MG63 (cell line): ENCODE results near the gene PCDHA4. TPM values are rescaled to one million over a fixed set of nuclear protein-coding genes. Genes with fewer than 3 reads are reported as not detected.
"Not testable (repeated sequence)": the region's sequence is repeated elsewhere in the genome, so short reads cannot be mapped to it uniquely, and the experiment has no call there.

ENCODE experiments used
- DNase-seq: peaks from one replicate; pipeline ENCODE4 v3.0.0-alpha.2; 2020
- H3K27me3 ChIP-seq: fragments of 250-450 bp; sonication (Bioruptor Pico); 2 replicates; pipeline ENCODE4 v1.5.1; 2020; ENCODE audit warnings: mild to moderate bottlenecking, moderate library complexity
- H3K36me3 ChIP-seq: fragments of 250-450 bp; sonication (Bioruptor Pico); 2 replicates; pipeline ENCODE4 v1.5.1; 2020; ENCODE audit warnings: mild to moderate bottlenecking, moderate library complexity
- H3K4me3 ChIP-seq: fragments of 250-450 bp; sonication (Bioruptor Pico); 2 replicates; pipeline ENCODE4 v1.5.1; 2020; ENCODE audit warnings: mild to moderate bottlenecking, moderate library complexity
- H3K9me3 ChIP-seq: fragments of 250-450 bp; sonication (Bioruptor Pico); 2 replicates; pipeline ENCODE4 v1.5.1; 2020; ENCODE audit warnings: mild to moderate bottlenecking, moderate library complexity
- total RNA-seq: library from RNA; depleted of rRNA; stranded (reverse); fragments of >200 nt; shearing (Covaris generic); gene quantifications from 2 replicates; pipeline ENCODE4 v1.2.3, GENCODE V29; 2014; ENCODE audit warnings: low replicate concordance; rRNA removed

The PCDHA4 gene
- total RNA-seq, 1 experiment from 2014 or later, result not detected

DNA sequence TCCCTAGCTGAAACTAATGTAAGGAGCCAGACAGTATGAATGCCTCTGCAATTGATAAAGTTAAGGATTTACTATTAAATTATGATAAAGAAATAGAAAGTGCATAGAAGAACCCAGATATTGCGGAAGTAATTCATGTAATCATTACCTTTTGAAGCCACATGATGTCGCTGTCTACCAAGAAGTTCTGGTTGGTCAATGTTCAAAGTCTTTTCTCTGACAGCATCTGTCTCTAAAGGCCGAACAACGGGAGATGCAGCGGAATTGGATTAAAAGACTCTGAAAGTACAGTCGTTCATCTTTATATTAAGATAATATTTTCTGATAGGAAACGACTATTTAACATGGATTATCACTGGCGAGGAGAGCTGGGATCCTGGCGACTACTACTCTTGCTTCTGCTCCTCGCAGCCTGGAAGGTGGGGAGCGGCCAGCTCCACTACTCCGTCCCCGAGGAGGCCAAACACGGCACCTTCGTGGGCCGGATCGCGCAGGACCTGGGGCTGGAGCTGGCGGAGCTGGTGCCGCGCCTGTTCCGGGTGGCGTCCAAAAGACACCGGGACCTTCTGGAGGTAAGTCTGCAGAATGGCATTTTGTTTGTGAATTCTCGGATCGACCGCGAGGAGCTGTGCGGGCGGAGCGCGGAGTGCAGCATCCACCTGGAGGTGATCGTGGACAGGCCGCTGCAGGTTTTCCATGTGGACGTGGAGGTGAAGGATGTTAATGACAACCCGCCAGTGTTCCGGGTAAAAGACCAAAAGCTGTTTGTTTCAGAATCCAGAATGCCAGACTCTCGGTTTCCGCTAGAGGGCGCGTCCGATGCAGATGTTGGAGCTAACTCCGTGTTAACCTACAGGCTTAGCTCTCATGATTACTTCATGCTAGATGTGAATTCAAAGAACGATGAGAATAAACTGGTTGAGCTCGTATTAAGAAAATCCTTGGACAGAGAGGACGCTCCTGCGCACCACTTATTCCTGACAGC, 34.4 kb downstream of the PCDHA4 start, which contains the start of gene PCDHA8:
Gene PCDHA8 (plus strand): TSS at position 210 of the 985 bp plus-strand sequence. CDS start 135 bp downstream, at position 345.
- no peaks in the 10 kb centered on the region for H3K36me3 ChIP-seq
- DNase-seq, result no peak
- H3K4me3 ChIP-seq, result no peak within 1 kb of the TSS
- peaks cover 3% of the 10 kb centered on the region; the same call in 1 of the 2 replicates for H3K27me3 ChIP-seq
- peaks cover 5% of the 10 kb centered on the region for H3K9me3 ChIP-seq

DNA sequence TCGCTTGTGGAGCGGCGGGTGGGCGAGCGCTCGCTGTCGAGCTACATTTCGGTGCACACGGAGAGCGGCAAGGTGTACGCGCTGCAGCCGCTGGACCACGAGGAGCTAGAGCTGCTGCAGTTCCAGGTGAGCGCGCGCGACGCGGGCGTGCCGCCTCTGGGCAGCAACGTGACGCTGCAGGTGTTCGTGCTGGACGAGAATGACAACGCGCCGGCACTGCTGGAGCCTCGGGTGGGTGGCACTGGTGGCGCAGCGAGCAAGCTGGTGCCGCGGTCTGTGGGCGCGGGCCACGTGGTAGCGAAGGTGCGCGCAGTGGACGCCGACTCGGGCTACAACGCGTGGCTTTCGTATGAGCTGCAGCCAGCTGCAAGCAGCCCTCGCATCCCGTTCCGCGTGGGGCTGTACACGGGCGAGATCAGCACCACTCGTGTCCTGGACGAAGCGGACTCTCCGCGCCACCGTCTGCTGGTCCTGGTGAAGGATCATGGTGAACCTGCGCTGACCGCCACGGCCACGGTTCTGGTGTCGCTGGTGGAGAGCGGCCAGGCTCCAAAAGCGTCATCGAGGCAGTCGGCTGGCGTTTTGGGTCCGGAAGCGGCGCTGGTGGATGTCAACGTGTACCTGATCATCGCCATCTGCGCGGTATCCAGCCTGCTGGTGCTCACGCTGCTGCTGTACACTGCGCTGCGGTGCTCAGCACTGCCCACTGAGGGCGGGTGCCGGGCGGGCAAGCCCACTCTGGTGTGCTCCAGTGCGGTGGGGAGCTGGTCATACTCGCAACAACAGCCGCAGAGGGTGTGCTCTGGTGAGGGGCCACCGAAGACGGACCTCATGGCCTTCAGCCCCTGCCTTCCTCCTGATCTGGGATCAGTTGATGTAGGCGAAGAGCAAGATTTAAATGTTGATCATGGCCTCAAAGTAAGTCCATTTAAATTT, 36.2 kb downstream of the PCDHA4 start:
- no peak for DNase-seq
- H3K9me3 ChIP-seq, result peaks cover 10% of the 10 kb centered on the region
- peaks cover 6% of the 10 kb centered on the region for H3K27me3 ChIP-seq
- no peak overlapping the region for H3K4me3 ChIP-seq
- no peaks in the 10 kb centered on the region for H3K36me3 ChIP-seq

DNA sequence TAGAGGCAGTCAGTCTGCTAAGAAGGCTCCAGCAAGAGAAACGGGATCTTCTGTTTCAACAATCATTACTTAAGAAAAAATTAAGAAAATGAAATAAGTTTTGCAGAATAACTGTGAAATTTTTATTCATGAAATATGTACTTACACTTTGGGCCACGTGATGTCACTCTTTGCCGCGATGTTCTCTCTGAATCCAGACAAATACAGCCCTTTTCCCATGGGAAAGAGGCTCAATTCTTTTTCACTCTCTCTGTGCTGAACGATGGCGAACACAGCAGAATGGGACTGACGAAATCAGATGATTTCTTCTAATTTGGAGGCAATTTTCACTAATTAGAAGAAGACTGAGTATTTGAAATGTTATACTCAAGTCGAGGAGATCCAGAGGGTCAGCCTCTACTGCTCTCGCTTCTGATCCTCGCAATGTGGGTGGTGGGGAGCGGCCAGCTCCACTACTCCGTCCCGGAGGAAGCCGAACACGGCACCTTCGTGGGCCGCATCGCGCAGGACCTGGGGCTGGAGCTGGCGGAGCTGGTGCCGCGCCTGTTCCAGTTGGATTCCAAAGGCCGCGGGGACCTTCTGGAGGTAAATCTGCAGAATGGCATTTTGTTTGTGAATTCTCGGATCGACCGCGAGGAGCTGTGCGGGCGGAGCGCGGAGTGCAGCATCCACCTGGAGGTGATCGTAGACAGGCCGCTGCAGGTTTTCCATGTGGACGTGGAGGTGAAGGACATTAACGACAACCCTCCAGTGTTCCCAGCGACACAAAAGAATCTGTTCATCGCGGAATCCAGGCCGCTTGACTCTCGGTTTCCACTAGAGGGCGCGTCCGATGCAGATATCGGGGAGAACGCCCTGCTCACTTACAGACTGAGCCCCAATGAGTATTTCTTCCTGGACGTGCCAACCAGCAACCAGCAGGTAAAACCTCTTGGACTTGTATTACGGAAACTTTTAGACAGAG, 41.6 kb downstream of the PCDHA4 start, which contains the start of gene PCDHA9:
Gene PCDHA9 (plus strand): TSS at position 244 of the 964 bp plus-strand sequence. CDS start 114 bp downstream, at position 358.
- not testable (repeated sequence) for H3K4me3 ChIP-seq, H3K27me3 ChIP-seq, H3K36me3 ChIP-seq, H3K9me3 ChIP-seq, DNase-seq

DNA sequence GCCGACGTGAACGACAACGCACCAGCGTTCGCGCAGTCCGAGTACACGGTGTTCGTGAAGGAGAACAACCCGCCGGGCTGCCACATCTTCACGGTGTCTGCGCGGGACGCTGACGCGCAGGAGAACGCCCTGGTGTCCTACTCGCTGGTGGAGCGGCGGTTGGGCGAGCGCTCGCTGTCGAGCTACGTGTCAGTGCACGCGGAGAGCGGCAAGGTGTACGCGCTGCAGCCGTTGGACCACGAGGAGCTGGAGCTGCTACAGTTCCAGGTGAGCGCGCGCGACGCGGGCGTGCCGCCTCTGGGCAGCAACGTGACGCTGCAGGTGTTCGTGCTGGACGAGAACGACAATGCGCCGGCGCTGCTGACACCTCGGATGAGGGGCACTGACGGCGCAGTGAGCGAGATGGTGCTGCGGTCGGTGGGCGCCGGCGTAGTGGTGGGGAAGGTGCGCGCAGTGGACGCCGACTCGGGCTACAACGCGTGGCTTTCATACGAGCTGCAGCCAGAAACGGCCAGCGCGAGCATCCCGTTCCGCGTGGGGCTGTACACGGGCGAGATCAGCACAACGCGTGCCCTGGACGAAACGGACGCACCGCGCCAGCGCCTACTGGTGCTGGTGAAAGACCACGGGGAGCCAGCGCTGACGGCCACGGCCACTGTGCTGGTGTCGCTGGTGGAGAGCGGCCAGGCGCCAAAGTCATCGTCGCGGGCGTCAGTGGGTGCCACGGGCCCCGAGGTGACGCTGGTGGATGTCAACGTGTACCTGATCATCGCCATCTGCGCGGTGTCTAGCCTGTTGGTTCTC, 43.2 kb downstream of the PCDHA4 start:
- H3K9me3 ChIP-seq, H3K27me3 ChIP-seq, H3K36me3 ChIP-seq, DNase-seq, H3K4me3 ChIP-seq: not testable (repeated sequence)

DNA sequence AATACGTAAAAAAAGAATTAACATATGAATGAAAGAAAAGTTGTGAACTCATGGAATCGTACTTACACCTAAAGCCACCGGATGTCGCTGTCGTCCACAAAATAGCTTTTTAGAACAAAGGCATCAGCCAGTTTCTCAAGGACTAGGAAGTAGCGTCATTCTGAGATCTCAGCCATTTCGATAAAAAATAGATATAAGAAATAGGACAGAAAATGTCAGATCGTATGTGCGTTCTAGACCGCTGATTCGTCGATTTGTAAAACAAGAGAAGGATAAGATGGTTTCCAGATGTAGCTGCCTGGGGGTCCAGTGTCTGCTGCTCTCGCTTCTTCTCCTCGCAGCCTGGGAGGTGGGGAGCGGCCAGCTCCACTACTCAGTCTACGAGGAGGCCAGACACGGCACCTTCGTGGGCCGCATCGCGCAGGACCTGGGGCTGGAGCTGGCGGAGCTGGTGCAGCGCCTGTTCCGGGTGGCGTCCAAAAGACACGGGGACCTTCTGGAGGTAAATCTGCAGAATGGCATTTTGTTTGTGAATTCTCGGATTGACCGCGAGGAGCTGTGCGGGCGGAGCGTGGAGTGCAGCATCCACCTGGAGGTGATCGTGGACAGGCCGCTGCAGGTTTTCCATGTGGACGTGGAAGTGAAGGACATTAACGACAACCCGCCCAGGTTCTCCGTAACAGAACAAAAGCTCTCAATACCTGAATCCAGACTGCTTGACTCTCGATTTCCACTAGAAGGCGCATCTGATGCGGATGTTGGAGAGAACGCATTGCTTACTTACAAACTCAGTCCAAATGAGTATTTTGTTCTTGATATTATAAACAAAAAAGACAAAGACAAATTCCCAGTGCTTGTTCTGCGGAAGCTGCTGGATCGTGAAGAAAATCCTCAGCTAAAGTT, 49.2 kb downstream of the PCDHA4 start, which contains the start of gene PCDHA10:
Gene PCDHA10 (plus strand): TSS at position 126 of the 903 bp plus-strand sequence. CDS start 152 bp downstream, at position 278.
- Histone ChIP-seq H3K36me3 (no peaks in the 10 kb centered on the region), H3K27me3 (peaks cover 5% of the 10 kb centered on the region), H3K9me3 (no peaks in the 10 kb centered on the region), H3K4me3 (no peak within 1 kb of the TSS)
- DNase-seq, result no peak

GRCh38 chr5:140857177-140857986, 50.5 kb downstream of the PCDHA4 start:
- Histone ChIP-seq H3K4me3 (no peak overlapping the region), H3K36me3 (no peaks in the 10 kb centered on the region), H3K9me3 (no peaks in the 10 kb centered on the region), H3K27me3 (peaks cover 5% of the 10 kb centered on the region; the same call in 1 of the 2 replicates)
- no peak for DNase-seq

DNA sequence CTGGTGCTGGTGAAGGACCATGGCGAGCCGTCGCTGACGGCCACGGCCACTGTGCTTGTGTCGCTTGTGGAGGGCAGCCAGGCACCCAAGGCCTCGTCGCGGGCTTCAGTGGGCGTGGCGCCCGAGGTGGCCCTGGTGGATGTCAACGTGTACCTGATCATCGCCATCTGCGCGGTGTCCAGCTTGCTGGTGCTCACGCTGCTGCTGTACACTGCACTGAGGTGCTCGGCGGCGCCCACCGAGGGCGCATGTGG, 51.0 kb downstream of the PCDHA4 start:
- Histone ChIP-seq H3K36me3 (no peaks in the 10 kb centered on the region), H3K9me3 (no peaks in the 10 kb centered on the region), H3K27me3 (peaks cover 5% of the 10 kb centered on the region; the same call in 1 of the 2 replicates), H3K4me3 (no peak overlapping the region)
- no peak for DNase-seq

DNA sequence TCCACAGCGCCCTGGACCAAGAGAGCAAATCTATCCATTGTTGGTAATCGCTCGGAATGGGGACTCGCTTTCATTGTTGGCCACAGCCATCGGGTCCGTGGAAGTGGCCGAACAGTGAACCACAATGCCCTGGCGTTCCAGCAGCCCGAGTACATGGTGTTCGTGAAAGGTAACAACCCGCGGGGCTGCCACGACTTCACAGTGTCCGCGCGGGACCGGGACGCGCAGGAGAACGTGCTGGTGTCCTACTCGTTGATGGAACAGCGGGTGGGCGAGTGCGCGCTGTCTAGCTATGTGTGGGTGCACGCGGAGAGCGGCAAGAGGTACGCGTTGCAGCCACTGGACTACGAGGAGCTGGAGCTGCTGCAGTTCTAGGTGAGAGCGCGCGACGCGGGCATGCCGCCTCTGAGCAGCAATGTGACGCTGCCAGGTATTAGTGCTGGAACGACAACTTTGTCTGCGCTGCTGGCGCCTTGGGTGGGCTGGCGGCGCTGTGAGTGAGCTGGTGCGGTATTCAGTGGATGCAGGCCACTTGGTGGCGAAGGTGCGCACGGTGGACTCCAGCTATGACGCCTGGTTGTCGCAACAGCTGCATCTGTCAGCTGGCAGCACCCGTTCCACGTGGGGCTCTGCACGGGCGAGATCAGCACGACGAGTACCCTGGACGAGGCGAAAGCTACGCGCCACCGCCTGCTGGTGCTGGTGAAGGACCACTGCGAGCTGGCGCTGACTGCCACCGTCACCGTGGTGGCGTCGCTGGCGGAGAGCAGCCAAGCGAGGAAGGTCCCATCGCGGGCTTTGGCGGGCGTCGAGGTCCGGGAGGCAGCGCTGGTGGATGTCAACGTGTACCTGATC, 55.8 kb downstream of the PCDHA4 start:
- no peak for DNase-seq
- Histone ChIP-seq H3K27me3 (peaks cover 6% of the 10 kb centered on the region), H3K36me3 (no peaks in the 10 kb centered on the region), H3K9me3 (no peaks in the 10 kb centered on the region), H3K4me3 (no peak overlapping the region)

Other genes with a start within 250 kb of the PCDHA4 start
- 62.1 and 92.9 TPM in 2 replicates for gene SRA1, start 249.6 kb upstream of the PCDHA4 start, total RNA-seq
- 7.2 and 12.5 TPM in 2 replicates for gene APBB3, start 242.5 kb upstream of the PCDHA4 start, total RNA-seq
- gene SLC35A4, start 242.2 kb upstream of the PCDHA4 start, total RNA-seq, result 21.7 and 24.8 TPM in 2 replicates
- gene CD14, start 173.9 kb upstream of the PCDHA4 start, total RNA-seq, result 0.49 and 2.6 TPM in 2 replicates
- 5.5 and 10.7 TPM in 2 replicates for gene TMCO6, start 167.6 kb upstream of the PCDHA4 start, total RNA-seq
- gene NDUFA2, start 159.4 kb upstream of the PCDHA4 start, total RNA-seq, result 86.0 and 94.5 TPM in 2 replicates
- gene IK, start 159.2 kb upstream of the PCDHA4 start, total RNA-seq, result 53.6 and 96.7 TPM in 2 replicates
- 28.8 and 38.9 TPM in 2 replicates for gene WDR55, start 142.2 kb upstream of the PCDHA4 start, total RNA-seq
- 0.94 TPM in 1 of 2 replicates, not detected in the other for gene DND1, start 133.5 kb upstream of the PCDHA4 start, total RNA-seq
- 96.9 and 116 TPM in 2 replicates for gene HARS1, start 115.7 kb upstream of the PCDHA4 start, total RNA-seq
- 41.8 and 50.1 TPM in 2 replicates for gene HARS2, start 115.6 kb upstream of the PCDHA4 start, total RNA-seq
- 72.7 and 90.9 TPM in 2 replicates for gene ZMAT2, start 106.6 kb upstream of the PCDHA4 start, total RNA-seq
- gene PCDHA1, start 20.9 kb upstream of the PCDHA4 start, total RNA-seq, result 0.10 TPM in 1 of 2 replicates, not detected in the other
- 0.44 TPM in 1 of 2 replicates, not detected in the other for gene PCDHA2, start 12.2 kb upstream of the PCDHA4 start, total RNA-seq
- not detected in 2 replicates for gene PCDHA3, start 6.0 kb upstream of the PCDHA4 start, total RNA-seq
- not detected in 2 replicates for gene PCDHA5, start 14.5 kb downstream of the PCDHA4 start, total RNA-seq
- 0.86 TPM in 1 of 2 replicates, not detected in the other for gene PCDHA6, start 20.9 kb downstream of the PCDHA4 start, total RNA-seq
- gene PCDHA7, start 27.2 kb downstream of the PCDHA4 start, total RNA-seq, result 0.10 TPM in 1 of 2 replicates, not detected in the other
- not detected in 2 replicates for gene PCDHA8, start 34.1 kb downstream of the PCDHA4 start, total RNA-seq
- gene PCDHA9, start 41.3 kb downstream of the PCDHA4 start, total RNA-seq, result not detected in 2 replicates
- not detected in 2 replicates for gene PCDHA10, start 48.8 kb downstream of the PCDHA4 start, total RNA-seq
- gene PCDHA11, start 61.9 kb downstream of the PCDHA4 start, total RNA-seq, result not detected in 2 replicates
- gene PCDHA12, start 68.2 kb downstream of the PCDHA4 start, total RNA-seq, result not detected in 2 replicates
- not detected in 2 replicates for gene PCDHA13, start 75.1 kb downstream of the PCDHA4 start, total RNA-seq
- not detected in 2 replicates for gene PCDHAC1, start 119.2 kb downstream of the PCDHA4 start, total RNA-seq
- gene PCDHAC2, start 159.4 kb downstream of the PCDHA4 start, total RNA-seq, result 0.07 TPM in 1 of 2 replicates, not detected in the other
- gene PCDHB1, start 244.3 kb downstream of the PCDHA4 start, total RNA-seq, result not detected in 2 replicates